NB4 (cell line): Measurements from ENCODE around the gene ALMS1.

ENCODE experiments used
- CTCF ChIP-seq: IDR thresholded peaks from one replicate; pipeline ENCODE4 v1.5.1; 2012; ENCODE audit warnings: low read depth, low read length
- MAX ChIP-seq: IDR thresholded peaks from 2 replicates; pipeline ENCODE4 v1.6.1; 2011; ENCODE audit warnings: low read depth, low read length
- MYC ChIP-seq: IDR thresholded peaks from 2 replicates; pipeline ENCODE4 v1.6.1; 2011; ENCODE audit warnings: low read depth, low read length
- POLR2A ChIP-seq: IDR thresholded peaks from 2 replicates; pipeline ENCODE4 v1.6.1; 2011; ENCODE audit warnings: mild to moderate bottlenecking; ENCODE audit not compliant: insufficient read length; ENCODE audit errors: extremely low read depth

- TF ChIP-seq MYC (no peak), CTCF (no peak), POLR2A (no peak), MAX (no peak)
Observed at GRCh38 chr2:73444202-73444601, 58.6 kb downstream of the ALMS1 start.
